Measurements from ENCODE around the gene ADCY2. TPM values are rescaled to one million over a fixed set of nuclear protein-coding genes. Genes with fewer than 3 reads are reported as not detected.

The ADCY2 gene
- total and polyA plus RNA-seq, 2 of the 13 experiments (the other 11 are each of a cell fraction or from before 2014, with no cell fraction given): not detected

GRCh38 chr5:7597059-7597642, 201.2 kb downstream of the ADCY2 start:
- intact Hi-C loops (cut with micrococcal nuclease; ENCODE audit: unreplicated experiment): no loop called here
- no peak for ATAC-seq
- no peak overlapping the region for H3K4me2 ChIP-seq (ENCODE audit: low read depth, low read length)
- no peaks in the 10 kb centered on the region for H4K20me1 ChIP-seq (ENCODE audit: insufficient read depth, low read length)
- no peak overlapping the region for H3K9ac ChIP-seq (ENCODE audit: insufficient read depth, low read depth, low read length)
- no TSS peak for BruUV-seq (replicated peaks)
- POLR2A ChIA-PET: no interaction called here
- no peak for DNase-seq (ENCODE audit: low spot score)
- in situ Hi-C loops (cut with HindIII; ENCODE audit: extremely low pct_ligation_motif_present, low pct_unique_long_range_greater_than_20kb): loop anchor here (25.0 kb wide), 1 partner anchor 785 kb away; no protein-coding TSS in a partner anchor
- H3K36me3 ChIP-seq (replicated peaks in 1 of 2; ENCODE audit: control insufficient read depth in 1 of 2, insufficient read depth in 2 of 2, low read length in 2 of 2): no peaks in the 10 kb centered on the region
- no peak for FAIRE-seq
- no peak overlapping the region for H3K4me3 ChIP-seq (replicated peaks in 1 of 3; ENCODE audit: insufficient read depth in 1 of 3, low read depth in 2 of 3, low read length in 3 of 3)
- no peaks in the 10 kb centered on the region for H3K27me3 ChIP-seq (ENCODE audit: control insufficient read depth in 1 of 2, insufficient read depth in 2 of 2, low read length in 2 of 2)
- CTCF ChIA-PET (ENCODE audit: low intra/inter-chr PET ratio, low total read pairs): no interaction called here
- H2AFZ ChIP-seq (ENCODE audit: low read length): no peak overlapping the region
- WGBS (ENCODE audit: low lambda C conversion rate): 3% methylated on average over 4 of the region's 6 CpGs
- no peak for TF ChIP-seq GABPA (IDR thresholded peaks at IDR 0.05; ENCODE audit: low read depth, low read length)
- TF ChIP-seq GABPA (CRISPR knock-in tag; IDR thresholded peaks at IDR 0.05; ENCODE audit: low read depth): no peak
- TF ChIP-seq HIVEP1 (CRISPR knock-in tag; IDR thresholded peaks at IDR 0.05): no peak
- TF ChIP-seq ZNF407 (CRISPR knock-in tag; IDR thresholded peaks at IDR 0.05; ENCODE audit: not compliant biosample characterization): no peak
- TF ChIP-seq MEF2D (CRISPR knock-in tag; IDR thresholded peaks at IDR 0.05): no peak
- no peak for TF ChIP-seq ZMYM3 (CRISPR knock-in tag; IDR thresholded peaks at IDR 0.05)
- no peak for TF ChIP-seq ZNF687 (CRISPR knock-in tag; IDR thresholded peaks at IDR 0.05)
- no peak for TF ChIP-seq ZSCAN21 (CRISPR knock-in tag; IDR thresholded peaks at IDR 0.05; ENCODE audit: borderline replicate concordance)
- no peak for TF ChIP-seq ZKSCAN5 (CRISPR knock-in tag; IDR thresholded peaks at IDR 0.05)
- TF ChIP-seq TEF (CRISPR knock-in tag; IDR thresholded peaks at IDR 0.05): no peak
- TF ChIP-seq MIER2 (CRISPR knock-in tag; IDR thresholded peaks at IDR 0.05): no peak
- no peak for TF ChIP-seq MLLT10 (CRISPR knock-in tag; IDR thresholded peaks at IDR 0.05)
- H3K4me1 ChIP-seq (ENCODE audit: insufficient read depth, low read length): no peaks in the 10 kb centered on the region
- H3K9me3 ChIP-seq (ENCODE audit: low read length): no peaks in the 10 kb centered on the region
- no peaks in the 10 kb centered on the region for H3K79me2 ChIP-seq (ENCODE audit: insufficient read depth, low read length)
- H3K27ac ChIP-seq (ENCODE audit: extremely low read length, insufficient read depth, low read length): no peak overlapping the region
